ENCODE results near the gene ACBD4. TPM values are rescaled to one million over a fixed set of nuclear protein-coding genes. Genes with fewer than 3 reads are reported as not detected.

ACBD4 gene
- total and polyA plus RNA-seq, 2 of the 13 experiments (the other 11 are each of a cell fraction or from before 2014, with no cell fraction given) = 16.1 to 26.9 TPM

DNA sequence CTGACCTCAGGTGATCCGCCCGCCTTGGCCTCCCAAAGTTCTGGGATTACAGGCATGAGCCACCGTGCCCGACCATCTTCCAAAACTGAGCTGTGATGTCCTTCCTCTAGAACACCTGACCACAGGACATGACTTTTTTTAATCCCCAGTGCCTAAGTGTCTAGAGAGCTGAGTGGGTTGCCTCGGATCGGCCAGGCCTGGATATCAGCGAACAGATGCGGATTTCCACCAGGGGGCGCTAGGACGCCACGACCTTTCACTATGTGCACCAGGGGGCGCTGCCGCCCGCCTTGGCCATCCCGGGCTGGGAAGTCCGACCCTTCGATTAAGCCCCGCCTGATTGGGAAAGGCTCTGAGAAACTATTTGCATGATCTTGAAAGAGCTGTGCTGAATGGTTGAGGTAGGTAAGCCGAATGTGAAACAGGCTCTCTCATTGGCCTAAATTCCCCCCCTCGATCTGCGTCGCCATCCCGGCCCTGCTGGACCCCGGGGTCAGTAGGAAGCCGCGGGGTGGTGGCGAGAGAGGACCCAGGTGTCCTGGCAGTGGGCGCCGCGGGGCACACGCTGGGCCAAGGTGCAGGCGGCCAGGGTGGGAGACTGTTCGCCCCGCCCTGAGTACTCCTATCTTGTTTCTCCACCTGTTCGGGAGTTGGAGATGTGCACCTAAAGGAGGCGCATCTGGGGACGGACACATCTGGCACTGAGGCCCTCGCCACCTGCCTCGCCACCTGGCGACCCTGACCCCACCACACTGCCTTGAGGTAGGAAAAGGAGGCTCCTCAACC is at the start of gene ACBD4 (continued):
- TF ChIP-seq, protein P1, sequence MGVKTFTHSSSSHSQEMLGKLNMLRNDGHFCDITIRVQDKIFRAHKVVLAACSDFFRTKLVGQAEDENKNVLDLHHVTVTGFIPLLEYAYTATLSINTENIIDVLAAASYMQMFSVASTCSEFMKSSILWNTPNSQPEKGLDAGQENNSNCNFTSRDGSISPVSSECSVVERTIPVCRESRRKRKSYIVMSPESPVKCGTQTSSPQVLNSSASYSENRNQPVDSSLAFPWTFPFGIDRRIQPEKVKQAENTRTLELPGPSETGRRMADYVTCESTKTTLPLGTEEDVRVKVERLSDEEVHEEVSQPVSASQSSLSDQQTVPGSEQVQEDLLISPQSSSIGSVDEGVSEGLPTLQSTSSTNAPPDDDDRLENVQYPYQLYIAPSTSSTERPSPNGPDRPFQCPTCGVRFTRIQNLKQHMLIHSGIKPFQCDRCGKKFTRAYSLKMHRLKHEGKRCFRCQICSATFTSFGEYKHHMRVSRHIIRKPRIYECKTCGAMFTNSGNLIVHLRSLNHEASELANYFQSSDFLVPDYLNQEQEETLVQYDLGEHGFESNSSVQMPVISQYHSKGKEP (CRISPR knock-in tag; IDR thresholded peaks at IDR 0.05) = peak; percentile 89; the same call in 1 of the 2 replicates
- TF ChIP-seq SIX4 (CRISPR knock-in tag; IDR thresholded peaks at IDR 0.05) = peak; percentile 77
- peak; percentile 94; the same call in 1 of the 2 replicates for TF ChIP-seq TARDBP (CRISPR knock-in tag; IDR thresholded peaks at IDR 0.05)
- TF ChIP-seq, protein P2, sequence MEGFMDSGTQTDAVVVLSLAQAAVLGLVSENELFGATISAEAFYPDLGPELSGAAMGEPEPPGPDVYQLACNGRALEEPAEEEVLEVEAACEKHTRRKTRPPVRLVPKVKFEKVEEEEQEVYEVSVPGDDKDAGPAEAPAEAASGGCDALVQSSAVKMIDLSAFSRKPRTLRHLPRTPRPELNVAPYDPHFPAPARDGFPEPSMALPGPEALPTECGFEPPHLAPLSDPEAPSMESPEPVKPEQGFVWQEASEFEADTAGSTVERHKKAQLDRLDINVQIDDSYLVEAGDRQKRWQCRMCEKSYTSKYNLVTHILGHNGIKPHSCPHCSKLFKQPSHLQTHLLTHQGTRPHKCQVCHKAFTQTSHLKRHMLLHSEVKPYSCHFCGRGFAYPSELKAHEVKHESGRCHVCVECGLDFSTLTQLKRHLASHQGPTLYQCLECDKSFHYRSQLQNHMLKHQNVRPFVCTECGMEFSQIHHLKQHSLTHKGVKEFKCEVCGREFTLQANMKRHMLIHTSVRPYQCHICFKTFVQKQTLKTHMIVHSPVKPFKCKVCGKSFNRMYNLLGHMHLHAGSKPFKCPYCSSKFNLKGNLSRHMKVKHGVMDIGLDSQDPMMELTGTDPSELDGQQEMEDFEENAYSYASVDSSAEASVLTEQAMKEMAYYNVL (CRISPR knock-in tag; IDR thresholded peaks at IDR 0.05; ENCODE audit: borderline replicate concordance) = peak; percentile 21; the same call in 1 of the 2 replicates
- peak; percentile 94 for TF ChIP-seq ZNF335 (CRISPR knock-in tag; IDR thresholded peaks at IDR 0.05)
- TF ChIP-seq HNRNPL (IDR thresholded peaks at IDR 0.05; ENCODE audit: low read depth, low read length) = peak; percentile 93
- TF ChIP-seq, protein P3, sequence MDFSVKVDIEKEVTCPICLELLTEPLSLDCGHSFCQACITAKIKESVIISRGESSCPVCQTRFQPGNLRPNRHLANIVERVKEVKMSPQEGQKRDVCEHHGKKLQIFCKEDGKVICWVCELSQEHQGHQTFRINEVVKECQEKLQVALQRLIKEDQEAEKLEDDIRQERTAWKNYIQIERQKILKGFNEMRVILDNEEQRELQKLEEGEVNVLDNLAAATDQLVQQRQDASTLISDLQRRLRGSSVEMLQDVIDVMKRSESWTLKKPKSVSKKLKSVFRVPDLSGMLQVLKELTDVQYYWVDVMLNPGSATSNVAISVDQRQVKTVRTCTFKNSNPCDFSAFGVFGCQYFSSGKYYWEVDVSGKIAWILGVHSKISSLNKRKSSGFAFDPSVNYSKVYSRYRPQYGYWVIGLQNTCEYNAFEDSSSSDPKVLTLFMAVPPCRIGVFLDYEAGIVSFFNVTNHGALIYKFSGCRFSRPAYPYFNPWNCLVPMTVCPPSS (IDR thresholded peaks at IDR 0.05) = no peak
